ENCODE results near the gene SPIRE1. TPM values are rescaled to one million over a fixed set of nuclear protein-coding genes. Genes with fewer than 3 reads are reported as not detected.

The SPIRE1 gene
- total and polyA plus RNA-seq, 4 donors = 46.9 to 64.2 (median 56.3) TPM

DNA sequence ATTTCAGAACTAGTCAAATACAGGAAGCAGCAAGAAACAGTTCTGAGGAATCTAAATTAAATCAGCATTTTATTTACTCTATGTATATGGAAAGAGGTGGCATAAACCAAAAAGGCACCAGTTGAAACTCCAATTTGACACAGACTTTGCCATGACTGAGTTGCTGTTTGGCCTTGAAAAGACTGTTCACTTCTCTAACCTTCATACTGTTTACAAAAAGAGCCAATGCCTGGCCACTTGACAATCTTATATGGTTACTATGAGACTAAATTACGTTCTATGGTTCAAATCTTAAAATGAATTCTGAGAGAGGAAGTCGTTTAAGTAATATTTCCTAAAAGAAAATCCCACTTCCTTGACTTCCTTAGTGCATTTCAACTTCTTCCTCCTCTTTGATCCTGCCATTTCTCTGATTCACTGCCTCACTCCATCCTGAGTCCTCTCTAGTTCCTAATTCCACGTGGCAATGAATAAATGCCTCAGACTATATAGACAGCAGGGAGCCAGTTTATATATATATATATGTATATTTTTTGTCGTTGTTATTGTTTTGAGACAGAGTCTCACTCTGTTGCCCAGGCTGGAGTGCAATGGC is 31.4 kb upstream of the SPIRE1 start:
- no peaks in the 10 kb centered on the region for H3K9me3 ChIP-seq (ENCODE audit: control insufficient read depth, insufficient read depth, low read length)
- no CpG with 5 or more reads among the region's 4 CpGs for WGBS (ENCODE audit: insufficient coverage)
- no peaks in the 10 kb centered on the region for H3K27me3 ChIP-seq (ENCODE audit: control insufficient read depth, insufficient read depth, low read length)
- peaks cover 25% of the 10 kb centered on the region for H3K36me3 ChIP-seq (ENCODE audit: control insufficient read depth, insufficient read depth, low read length)
- no peaks in the 10 kb centered on the region for H3K4me1 ChIP-seq (ENCODE audit: control insufficient read depth, insufficient read depth, low read length)
- no peak overlapping the region for H3K27ac ChIP-seq (ENCODE audit: low read depth, low read length)
- H3K4me3 ChIP-seq (ENCODE audit: low read depth, low read length) = no peak overlapping the region
- DNase-seq (ENCODE audit: low read depth in 4 of 6, low spot score in 6 of 6) = no peak

DNA sequence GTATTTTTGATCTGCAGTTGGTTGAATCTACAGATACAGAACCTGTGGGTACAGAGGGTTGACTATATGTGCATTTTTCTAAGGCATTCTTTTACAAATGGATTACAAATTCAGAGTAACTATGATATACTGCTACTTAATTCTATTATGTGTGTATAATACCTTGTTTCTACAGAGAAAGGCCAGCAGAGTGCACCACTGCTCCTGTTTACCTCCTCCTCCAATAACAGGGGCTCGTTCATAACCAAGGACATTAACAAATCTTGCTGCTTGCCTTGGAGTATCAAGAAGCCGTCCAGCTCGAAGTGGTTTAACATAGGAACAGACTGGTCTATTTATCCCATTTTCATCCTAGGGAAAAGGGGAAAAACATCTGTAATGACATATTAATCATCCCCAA is 28.2 kb upstream of the SPIRE1 start:
- Histone ChIP-seq H3K27me3 (ENCODE audit: control insufficient read depth, insufficient read depth, low read length) (no peaks in the 10 kb centered on the region), H3K36me3 (ENCODE audit: control insufficient read depth, insufficient read depth, low read length) (peaks cover 26% of the 10 kb centered on the region), H3K9me3 (ENCODE audit: control insufficient read depth, insufficient read depth, low read length) (no peaks in the 10 kb centered on the region), H3K4me1 (ENCODE audit: control insufficient read depth, insufficient read depth, low read length) (no peaks in the 10 kb centered on the region), H3K27ac (ENCODE audit: low read depth, low read length) (no peak overlapping the region), H3K4me3 (ENCODE audit: low read depth, low read length) (no peak overlapping the region)
- no CpG with 5 or more reads among the region's 3 CpGs for WGBS (ENCODE audit: insufficient coverage)
- DNase-seq (ENCODE audit: low read depth in 4 of 6, low spot score in 6 of 6) = peak in 1 of 6 donors; percentile 32

DNA sequence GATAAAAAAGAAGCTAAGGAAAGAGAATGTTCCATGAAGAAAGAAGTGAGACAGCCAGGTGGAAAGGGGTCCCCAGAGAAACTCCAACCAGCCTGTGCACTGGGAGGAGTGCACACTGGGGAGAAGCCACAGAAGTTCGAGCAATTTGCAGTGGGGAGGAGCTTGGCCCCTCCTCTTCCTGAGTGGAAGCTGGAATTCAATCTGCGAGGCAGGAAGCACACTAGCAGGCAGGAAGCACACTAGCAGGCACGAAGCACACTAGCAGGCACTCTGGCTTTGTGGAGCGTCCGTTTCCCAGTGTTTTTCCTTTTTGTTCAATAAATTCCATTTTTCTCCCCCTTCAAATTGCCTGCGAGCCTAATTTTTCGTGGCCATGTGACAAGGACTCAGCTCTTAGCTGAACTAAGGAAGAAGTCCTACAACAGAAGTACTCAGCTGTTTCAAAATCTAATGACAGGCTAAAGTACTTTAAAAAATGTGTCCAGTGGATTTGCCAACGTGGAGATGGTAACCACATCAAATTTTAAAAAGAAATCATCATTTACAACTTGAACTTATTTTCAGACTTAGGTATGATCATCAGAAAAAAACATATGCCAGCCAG is 21.4 kb upstream of the SPIRE1 start:
- 58% methylated on average over 7 of the region's 8 CpGs for WGBS (ENCODE audit: insufficient coverage)
- Histone ChIP-seq H3K4me3 (ENCODE audit: low read depth, low read length) (no peak overlapping the region), H3K27ac (ENCODE audit: low read depth, low read length) (peak overlapping the region; percentile 57), H3K36me3 (ENCODE audit: control insufficient read depth, insufficient read depth, low read length) (peaks cover 36% of the 10 kb centered on the region), H3K9me3 (ENCODE audit: control insufficient read depth, insufficient read depth, low read length) (no peaks in the 10 kb centered on the region), H3K27me3 (ENCODE audit: control insufficient read depth, insufficient read depth, low read length) (no peaks in the 10 kb centered on the region), H3K4me1 (ENCODE audit: control insufficient read depth, insufficient read depth, low read length) (no peaks in the 10 kb centered on the region)
- DNase-seq (ENCODE audit: low read depth in 4 of 6, low spot score in 6 of 6) = peak in 1 of 6 donors; percentile 19

DNA sequence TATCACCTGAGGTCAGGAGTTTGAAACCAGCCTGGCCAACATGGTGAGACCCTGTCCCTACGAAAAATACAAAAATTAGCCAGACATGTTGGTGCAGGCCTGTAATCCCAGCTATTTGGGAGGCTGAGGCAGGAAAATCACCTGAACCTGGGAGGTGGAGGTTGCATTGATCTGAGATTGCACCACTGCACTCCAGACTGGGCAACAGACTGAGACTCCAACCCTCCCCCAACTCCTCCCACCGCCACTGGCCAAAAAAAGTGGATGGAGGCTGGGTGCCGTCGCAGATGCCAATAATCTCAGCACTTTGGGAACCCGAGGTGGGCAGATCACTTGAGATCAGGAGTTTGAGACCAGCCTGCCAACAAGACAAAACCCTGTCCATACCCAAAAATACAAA is 10.1 kb upstream of the SPIRE1 start:
- no peaks in the 10 kb centered on the region for H3K27me3 ChIP-seq (ENCODE audit: control insufficient read depth, insufficient read depth, low read length)
- H3K4me3 ChIP-seq (ENCODE audit: low read depth, low read length) = no peak overlapping the region
- peaks cover 16% of the 10 kb centered on the region for H3K36me3 ChIP-seq (ENCODE audit: control insufficient read depth, insufficient read depth, low read length)
- no peaks in the 10 kb centered on the region for H3K9me3 ChIP-seq (ENCODE audit: control insufficient read depth, insufficient read depth, low read length)
- DNase-seq (ENCODE audit: low read depth in 4 of 6, low spot score in 6 of 6) = no peak
- no peak overlapping the region for H3K27ac ChIP-seq (ENCODE audit: low read depth, low read length)
- no peaks in the 10 kb centered on the region for H3K4me1 ChIP-seq (ENCODE audit: control insufficient read depth, insufficient read depth, low read length)
- WGBS (ENCODE audit: insufficient coverage) = 97% methylated on average over 4 of the region's 5 CpGs

DNA sequence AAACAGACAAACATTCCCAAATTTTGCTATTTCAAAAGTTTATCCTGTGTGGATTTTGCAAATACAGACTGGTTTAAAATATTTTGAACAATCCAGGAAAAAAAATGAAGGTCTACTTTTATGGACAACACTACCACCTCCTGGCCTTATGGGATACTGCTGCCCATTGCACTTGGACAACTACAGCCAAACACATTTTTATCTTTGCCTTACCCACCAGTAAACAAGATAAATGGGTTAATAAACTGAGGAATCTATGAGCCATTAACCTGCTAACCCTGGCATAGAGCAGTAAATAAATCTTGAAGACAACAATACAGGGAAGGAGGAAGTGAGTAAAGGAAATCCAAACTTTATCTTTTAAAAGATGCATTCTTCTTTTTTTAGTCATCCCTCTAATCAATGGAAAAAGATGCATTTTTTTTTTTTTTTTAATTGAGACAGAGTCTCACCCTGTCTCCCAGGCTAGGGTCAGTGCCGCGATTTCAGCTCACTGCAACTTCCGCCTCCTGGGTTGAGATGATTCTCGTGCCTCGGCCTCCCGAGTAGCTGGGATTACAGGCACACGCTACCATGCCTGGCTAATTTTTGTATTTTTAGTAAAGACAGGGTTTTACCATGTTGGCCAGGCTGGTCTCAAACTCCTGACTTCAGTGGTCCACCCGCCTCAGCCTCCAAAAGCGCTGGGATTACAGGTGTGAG is 2.1 kb upstream of the SPIRE1 start:
- no peak overlapping the region for H3K27ac ChIP-seq (ENCODE audit: low read depth, low read length)
- no peaks in the 10 kb centered on the region for H3K27me3 ChIP-seq (ENCODE audit: control insufficient read depth, insufficient read depth, low read length)
- H3K36me3 ChIP-seq (ENCODE audit: control insufficient read depth, insufficient read depth, low read length) = peaks cover 4% of the 10 kb centered on the region
- whole genome bisulfite sequencing (ENCODE audit: insufficient coverage) = 100% methylated on average over 6 of the region's 9 CpGs
- no peaks in the 10 kb centered on the region for H3K9me3 ChIP-seq (ENCODE audit: control insufficient read depth, insufficient read depth, low read length)
- H3K4me3 ChIP-seq (ENCODE audit: low read depth, low read length) = no peak overlapping the region
- peaks cover 11% of the 10 kb centered on the region for H3K4me1 ChIP-seq (ENCODE audit: control insufficient read depth, insufficient read depth, low read length)
- DNase-seq (ENCODE audit: low read depth in 4 of 6, low spot score in 6 of 6) = peak in 3 of 6 donors; percentile 62 to 92 (median 88)

DNA sequence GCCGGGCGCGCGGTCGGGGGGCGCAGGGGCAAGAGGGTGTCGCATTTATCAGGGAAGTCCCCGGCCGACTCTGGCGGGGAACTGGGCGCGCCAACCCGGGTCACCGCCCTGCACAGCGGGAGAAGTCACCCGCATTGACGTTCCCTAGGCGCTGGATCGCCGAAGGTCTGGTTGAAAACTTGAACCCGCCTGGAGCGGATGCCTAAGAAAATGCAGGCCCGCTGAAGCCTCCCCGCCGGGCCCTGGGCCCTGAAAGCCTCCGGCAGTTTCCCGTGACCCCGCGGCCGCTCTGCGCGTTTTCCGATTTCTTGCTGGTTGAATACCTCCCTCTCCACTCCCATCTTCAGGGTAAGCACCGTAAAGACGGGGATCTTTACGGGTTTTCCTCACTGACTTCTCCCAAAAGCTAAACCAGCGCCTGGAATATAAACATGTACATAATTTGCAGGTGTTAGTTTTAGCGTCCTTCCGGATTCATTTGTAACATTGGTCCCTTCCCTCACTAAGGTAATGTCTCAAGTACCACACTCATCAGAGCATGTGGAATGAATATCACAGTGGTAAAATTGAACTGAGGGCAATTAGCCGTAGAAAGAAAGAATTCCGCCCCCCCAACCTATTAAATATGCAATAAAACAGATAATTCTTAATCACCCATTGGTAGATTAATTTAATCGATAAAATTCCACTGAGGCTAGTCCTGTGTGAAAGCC is 675 bp upstream of the SPIRE1 start:
- Histone ChIP-seq H3K27me3 (ENCODE audit: control insufficient read depth, insufficient read depth, low read length) (no peaks in the 10 kb centered on the region), H3K4me3 (ENCODE audit: low read depth, low read length) (peak overlapping the region; percentile 43), H3K9me3 (ENCODE audit: control insufficient read depth, insufficient read depth, low read length) (no peaks in the 10 kb centered on the region), H3K4me1 (ENCODE audit: control insufficient read depth, insufficient read depth, low read length) (peaks cover 15% of the 10 kb centered on the region), H3K36me3 (ENCODE audit: control insufficient read depth, insufficient read depth, low read length) (peaks cover 4% of the 10 kb centered on the region), H3K27ac (ENCODE audit: low read depth, low read length) (peak overlapping the region; percentile 63)
- peak in 3 of 6 donors; percentile 38 to 70 (median 64) for DNase-seq (ENCODE audit: low read depth in 4 of 6, low spot score in 6 of 6)
- WGBS (ENCODE audit: insufficient coverage) = 3% methylated on average over 33 of the region's 42 CpGs

DNA sequence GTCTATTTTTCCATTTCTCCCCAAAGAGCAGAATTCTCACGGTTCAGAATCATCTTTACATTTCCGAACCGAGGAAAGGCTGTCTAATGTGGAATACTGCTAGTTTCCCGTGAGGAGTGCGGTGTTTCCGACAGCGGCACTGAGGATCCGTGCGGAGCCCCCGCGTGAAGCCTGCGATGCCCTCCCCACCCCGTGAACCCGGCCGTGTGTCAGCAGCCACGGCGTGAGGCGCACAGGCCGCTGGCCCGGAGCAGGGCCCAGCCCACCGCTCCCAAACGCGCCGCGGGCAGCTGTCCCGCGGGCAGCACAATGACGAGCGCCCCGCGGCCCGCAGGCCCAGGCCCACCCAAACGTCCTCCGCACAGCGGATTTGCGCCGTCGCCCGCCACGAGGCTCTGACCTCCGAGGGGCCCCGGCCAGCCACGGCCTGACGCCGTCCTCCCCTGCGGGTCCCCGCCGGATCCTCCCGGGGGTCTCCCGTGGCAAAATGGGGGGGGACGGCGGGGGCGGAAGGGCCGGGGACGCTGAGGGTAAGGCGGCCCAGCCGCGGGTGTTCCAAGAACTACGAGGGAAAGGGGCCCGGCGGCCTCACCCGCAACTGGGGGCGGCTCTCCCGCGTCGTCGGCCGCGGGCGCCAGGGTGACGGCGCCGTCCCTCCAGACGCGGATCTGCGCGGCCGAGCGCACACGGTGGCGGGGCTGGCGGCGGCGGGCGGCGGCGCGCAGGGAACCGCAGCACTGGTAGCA is 796 bp downstream of the SPIRE1 start:
- Histone ChIP-seq H3K36me3 (ENCODE audit: control insufficient read depth, insufficient read depth, low read length) (peaks cover 4% of the 10 kb centered on the region), H3K4me1 (ENCODE audit: control insufficient read depth, insufficient read depth, low read length) (peaks cover 17% of the 10 kb centered on the region), H3K9me3 (ENCODE audit: control insufficient read depth, insufficient read depth, low read length) (no peaks in the 10 kb centered on the region), H3K4me3 (ENCODE audit: low read depth, low read length) (peak overlapping the region; percentile 58), H3K27me3 (ENCODE audit: control insufficient read depth, insufficient read depth, low read length) (no peaks in the 10 kb centered on the region), H3K27ac (ENCODE audit: low read depth, low read length) (peak overlapping the region; percentile 65)
- DNase-seq (ENCODE audit: low read depth in 4 of 6, low spot score in 6 of 6) = peak in 3 of 6 donors; percentile 23 to 76 (median 64)
- WGBS (ENCODE audit: insufficient coverage) = 0% methylated on average over 83 of the region's 89 CpGs

DNA sequence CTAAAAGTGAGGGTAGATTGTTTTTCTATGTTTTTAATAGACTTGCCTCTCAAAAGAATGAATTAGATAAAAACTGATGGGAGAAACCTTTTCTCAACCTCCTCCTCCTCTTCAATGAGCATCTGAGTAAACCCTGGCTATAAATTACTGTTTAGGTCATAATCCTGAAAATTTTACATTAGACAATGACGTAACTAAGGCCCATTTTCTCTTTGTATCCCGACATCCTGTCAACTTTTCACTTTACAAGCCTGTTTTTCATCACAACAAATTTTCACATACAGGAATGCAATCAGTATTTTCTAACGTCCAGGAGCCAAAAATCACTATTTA is 1.3 kb downstream of the SPIRE1 start:
- Histone ChIP-seq H3K4me1 (ENCODE audit: control insufficient read depth, insufficient read depth, low read length) (peaks cover 17% of the 10 kb centered on the region), H3K27ac (ENCODE audit: low read depth, low read length) (peak overlapping the region; percentile 65), H3K27me3 (ENCODE audit: control insufficient read depth, insufficient read depth, low read length) (no peaks in the 10 kb centered on the region), H3K4me3 (ENCODE audit: low read depth, low read length) (peak overlapping the region; percentile 58), H3K36me3 (ENCODE audit: control insufficient read depth, insufficient read depth, low read length) (peaks cover 4% of the 10 kb centered on the region), H3K9me3 (ENCODE audit: control insufficient read depth, insufficient read depth, low read length) (no peaks in the 10 kb centered on the region)
- DNase-seq (ENCODE audit: low read depth in 4 of 6, low spot score in 6 of 6) = no peak
- WGBS (ENCODE audit: insufficient coverage) = 4% methylated on average over 3 of the region's 3 CpGs

DNA sequence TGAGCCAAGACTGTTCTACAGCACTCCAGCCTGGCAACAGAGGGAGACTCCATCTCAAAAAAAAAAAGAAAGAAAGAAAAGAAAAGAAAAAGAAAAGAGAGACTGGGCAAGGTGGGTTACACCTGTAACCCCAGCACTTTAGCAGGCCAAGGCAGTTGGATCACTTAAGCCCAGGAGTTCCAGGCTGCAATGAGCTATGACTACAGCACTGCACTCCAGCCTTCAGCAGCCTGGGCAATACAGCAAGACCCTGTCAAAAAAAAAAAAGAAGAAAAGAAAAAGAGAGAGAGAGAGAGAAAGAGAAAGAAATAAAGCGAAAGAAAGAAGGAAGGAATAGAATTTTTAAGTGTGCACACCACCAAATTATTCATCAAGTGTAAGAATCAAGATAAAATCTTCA is 2.9 kb downstream of the SPIRE1 start:
- H3K36me3 ChIP-seq (ENCODE audit: control insufficient read depth, insufficient read depth, low read length) = peaks cover 4% of the 10 kb centered on the region
- no peak overlapping the region for H3K4me3 ChIP-seq (ENCODE audit: low read depth, low read length)
- H3K27ac ChIP-seq (ENCODE audit: low read depth, low read length) = no peak overlapping the region
- H3K27me3 ChIP-seq (ENCODE audit: control insufficient read depth, insufficient read depth, low read length) = no peaks in the 10 kb centered on the region
- WGBS (ENCODE audit: insufficient coverage) = no CpG with 5 or more reads among the region's 1 CpG
- no peaks in the 10 kb centered on the region for H3K9me3 ChIP-seq (ENCODE audit: control insufficient read depth, insufficient read depth, low read length)
- no peak for DNase-seq (ENCODE audit: low read depth in 4 of 6, low spot score in 6 of 6)
- H3K4me1 ChIP-seq (ENCODE audit: control insufficient read depth, insufficient read depth, low read length) = peaks cover 25% of the 10 kb centered on the region

Measured in spinal cord (tissue), 10 donors.